K562 (cell line): ENCODE data around the gene UGT2A2. TPM values are rescaled to one million over a fixed set of nuclear protein-coding genes. Genes with fewer than 3 reads are reported as not detected.

Experiments used
- ZNF232 ChIP-seq: sonication (generic); formaldehyde crosslinking; IDR thresholded peaks from 2 replicates; pipeline ENCODE4 v1.8.0; 2022; ENCODE audit warnings: mild to moderate bottlenecking, missing genetic modification reagents
- polyA plus RNA-seq, 8 experiments: library from polyadenylated mRNA; depleted of rRNA in 4 of 8; stranded (reverse) in 5 of 8; unstranded in 3 of 8; fragments of >200 nt; fragmentation: Nextera tagmentation in 2 of 8; fragmentation: Illumina TruSeq in 1 of 8; extraction: Ambion mirVana in 2 of 8; extraction: Trizol in 1 of 8; gene quantifications; 2 replicates each; pipeline versions ENCODE4 v1.2.1 to v1.2.3, GENCODE V29; 2011 to 2014; ENCODE audit warnings: inconsistent platforms in 1 of 8, missing spikeins in 1 of 8
- small RNA-seq: library from RNA; depleted of rRNA; stranded (forward); fragments of <200 nt; gene quantifications from one replicate; pipeline ENCODE3, GENCODE V24; 2014
- total RNA-seq, 7 experiments: library from RNA; depleted of rRNA in 6 of 7; stranded (reverse); fragments of >200 nt in 6 of 7; fragmentation: Illumina TruSeq in 2 of 7; extraction: Trizol in 2 of 7; gene quantifications; 2 replicates each; pipeline versions ENCODE4 v1.2.1 to v1.2.3, GENCODE V29; 2011 to 2021; ENCODE audit warnings: low replicate concordance in 1 of 7
- TF ChIP-seq, protein P1 (sequence below): fragments of 450-650 bp; IDR thresholded peaks from 2 replicates; pipeline ENCODE4 v1.6.1; 2018; ENCODE audit not compliant: partially characterized antibody

Gene UGT2A2
- total and polyA plus RNA-seq, 9 of the 15 experiments (the other 6 are each of a cell fraction or from before 2014, with no cell fraction given): not detected

DNA sequence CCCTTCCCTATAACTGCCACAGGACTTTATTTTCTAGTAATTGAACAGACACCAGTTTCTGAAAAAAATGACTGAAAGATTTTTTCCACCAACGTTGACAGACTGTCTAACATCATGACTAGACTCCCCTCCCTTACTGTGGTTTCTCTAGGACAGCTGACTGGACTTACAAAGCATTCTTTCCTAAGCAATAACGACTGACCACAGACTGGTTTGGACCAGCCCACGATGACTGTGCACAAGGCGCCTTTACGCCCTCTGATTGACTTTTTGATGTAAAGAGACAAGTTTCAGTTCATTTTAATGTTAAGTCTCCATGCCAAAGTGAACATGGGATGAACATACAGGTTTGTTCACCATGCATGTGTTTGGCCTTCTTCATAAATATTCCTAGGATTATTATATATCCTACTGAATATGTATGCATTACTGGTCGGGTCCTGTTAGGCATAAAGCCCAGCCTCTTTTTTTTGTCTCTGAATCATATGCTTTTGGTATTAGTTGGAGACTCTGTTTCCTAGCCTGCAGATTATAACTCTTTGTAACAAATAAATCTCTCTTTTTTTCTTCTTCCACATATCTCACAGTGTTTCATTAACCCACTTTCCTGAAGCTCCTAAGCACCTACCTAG lies 93.2 kb downstream of the UGT2A2 start (continued):
- TF ChIP-seq, protein P1, sequence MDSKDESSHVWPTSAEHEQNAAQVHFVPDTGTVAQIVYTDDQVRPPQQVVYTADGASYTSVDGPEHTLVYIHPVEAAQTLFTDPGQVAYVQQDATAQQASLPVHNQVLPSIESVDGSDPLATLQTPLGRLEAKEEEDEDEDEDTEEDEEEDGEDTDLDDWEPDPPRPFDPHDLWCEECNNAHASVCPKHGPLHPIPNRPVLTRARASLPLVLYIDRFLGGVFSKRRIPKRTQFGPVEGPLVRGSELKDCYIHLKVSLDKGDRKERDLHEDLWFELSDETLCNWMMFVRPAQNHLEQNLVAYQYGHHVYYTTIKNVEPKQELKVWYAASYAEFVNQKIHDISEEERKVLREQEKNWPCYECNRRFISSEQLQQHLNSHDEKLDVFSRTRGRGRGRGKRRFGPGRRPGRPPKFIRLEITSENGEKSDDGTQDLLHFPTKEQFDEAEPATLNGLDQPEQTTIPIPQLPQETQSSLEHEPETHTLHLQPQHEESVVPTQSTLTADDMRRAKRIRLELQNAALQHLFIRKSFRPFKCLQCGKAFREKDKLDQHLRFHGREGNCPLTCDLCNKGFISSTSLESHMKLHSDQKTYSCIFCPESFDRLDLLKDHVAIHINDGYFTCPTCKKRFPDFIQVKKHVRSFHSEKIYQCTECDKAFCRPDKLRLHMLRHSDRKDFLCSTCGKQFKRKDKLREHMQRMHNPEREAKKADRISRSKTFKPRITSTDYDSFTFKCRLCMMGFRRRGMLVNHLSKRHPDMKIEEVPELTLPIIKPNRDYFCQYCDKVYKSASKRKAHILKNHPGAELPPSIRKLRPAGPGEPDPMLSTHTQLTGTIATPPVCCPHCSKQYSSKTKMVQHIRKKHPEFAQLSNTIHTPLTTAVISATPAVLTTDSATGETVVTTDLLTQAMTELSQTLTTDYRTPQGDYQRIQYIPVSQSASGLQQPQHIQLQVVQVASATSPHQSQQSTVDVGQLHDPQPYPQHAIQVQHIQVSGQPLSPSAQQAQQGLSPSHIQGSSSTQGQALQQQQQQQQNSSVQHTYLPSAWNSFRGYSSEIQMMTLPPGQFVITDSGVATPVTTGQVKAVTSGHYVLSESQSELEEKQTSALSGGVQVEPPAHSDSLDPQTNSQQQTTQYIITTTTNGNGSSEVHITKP: peak; percentile 9
- TF ChIP-seq ZNF232 (CRISPR knock-in tag): no peak

Small RNA genes lying within 50 kb of the gene (small RNA-seq; reads per million reads assigned to genes)
- not detected for gene UGT2A2

Other genes starting within 250 kb of the UGT2A2 start
- gene UGT2B4, start 143.7 kb downstream of the UGT2A2 start, total RNA-seq (2014; rRNA removed): not detected in 2 replicates
- gene UGT2B4, start 143.7 kb downstream of the UGT2A2 start, total RNA-seq (2014; rRNA removed; fragmentation: Illumina TruSeq; extraction: Trizol): not detected in 2 replicates
- gene UGT2B4, start 143.7 kb downstream of the UGT2A2 start, total RNA-seq (2015; rRNA removed; fragmentation: Illumina TruSeq; extraction: Trizol): not detected in 2 replicates
- gene UGT2B4, start 143.7 kb downstream of the UGT2A2 start, total RNA-seq (2021): 0.22 TPM in 1 of 2 replicates, not detected in the other
- not detected in 2 replicates for gene UGT2B4, start 143.7 kb downstream of the UGT2A2 start, polyA plus RNA-seq (2011; rRNA removed)
- gene UGT2B4, start 143.7 kb downstream of the UGT2A2 start, polyA plus RNA-seq (2014; fragmentation: Illumina TruSeq; extraction: Trizol): not detected in 2 replicates
- gene UGT2B4, start 143.7 kb downstream of the UGT2A2 start, polyA plus RNA-seq (2014; fragmentation: Nextera tagmentation; extraction: Ambion mirVana): not detected
- gene UGT2B4, start 143.7 kb downstream of the UGT2A2 start, polyA plus RNA-seq (2014; rRNA removed): not detected in 2 replicates
- not detected in 2 replicates for gene UGT2A1, start 13.6 kb upstream of the UGT2A2 start, total RNA-seq (2014; rRNA removed)
- gene UGT2A1, start 13.6 kb upstream of the UGT2A2 start, total RNA-seq (2014; rRNA removed; fragmentation: Illumina TruSeq; extraction: Trizol): not detected in 2 replicates
- not detected in 2 replicates for gene UGT2A1, start 13.6 kb upstream of the UGT2A2 start, total RNA-seq (2015; rRNA removed; fragmentation: Illumina TruSeq; extraction: Trizol)
- not detected in 2 replicates for gene UGT2A1, start 13.6 kb upstream of the UGT2A2 start, total RNA-seq (2021)
- gene UGT2A1, start 13.6 kb upstream of the UGT2A2 start, polyA plus RNA-seq (2011; rRNA removed): 0.12 TPM in 1 of 2 replicates, not detected in the other
- not detected in 2 replicates for gene UGT2A1, start 13.6 kb upstream of the UGT2A2 start, polyA plus RNA-seq (2014; fragmentation: Illumina TruSeq; extraction: Trizol)
- gene UGT2A1, start 13.6 kb upstream of the UGT2A2 start, polyA plus RNA-seq (2014; fragmentation: Nextera tagmentation; extraction: Ambion mirVana): under 1 TPM in 1 of 2 experiments, not detected in 1; 0.03 TPM
- not detected in 2 replicates for gene UGT2A1, start 13.6 kb upstream of the UGT2A2 start, polyA plus RNA-seq (2014; rRNA removed)
- not detected in 2 replicates for gene SULT1B1, start 121.0 kb upstream of the UGT2A2 start, total RNA-seq (2014; rRNA removed)
- under 0.01 TPM in 1 of 2 replicates, not detected in the other for gene SULT1B1, start 121.0 kb upstream of the UGT2A2 start, total RNA-seq (2014; rRNA removed; fragmentation: Illumina TruSeq; extraction: Trizol)
- gene SULT1B1, start 121.0 kb upstream of the UGT2A2 start, total RNA-seq (2015; rRNA removed; fragmentation: Illumina TruSeq; extraction: Trizol): not detected in 2 replicates
- 0.04 TPM in 1 of 2 replicates, not detected in the other for gene SULT1B1, start 121.0 kb upstream of the UGT2A2 start, total RNA-seq (2021)
- 0.01 TPM in 1 of 2 replicates, not detected in the other for gene SULT1B1, start 121.0 kb upstream of the UGT2A2 start, polyA plus RNA-seq (2011; rRNA removed)
- not detected in 2 replicates for gene SULT1B1, start 121.0 kb upstream of the UGT2A2 start, polyA plus RNA-seq (2014; fragmentation: Illumina TruSeq; extraction: Trizol)
- gene SULT1B1, start 121.0 kb upstream of the UGT2A2 start, polyA plus RNA-seq (2014; fragmentation: Nextera tagmentation; extraction: Ambion mirVana): not detected
- not detected in 2 replicates for gene SULT1B1, start 121.0 kb upstream of the UGT2A2 start, polyA plus RNA-seq (2014; rRNA removed)
- gene SULT1E1, start 220.5 kb upstream of the UGT2A2 start, total RNA-seq (2014; rRNA removed): not detected in 2 replicates
- gene SULT1E1, start 220.5 kb upstream of the UGT2A2 start, total RNA-seq (2014; rRNA removed; fragmentation: Illumina TruSeq; extraction: Trizol): not detected in 2 replicates
- not detected in 2 replicates for gene SULT1E1, start 220.5 kb upstream of the UGT2A2 start, total RNA-seq (2015; rRNA removed; fragmentation: Illumina TruSeq; extraction: Trizol)
- gene SULT1E1, start 220.5 kb upstream of the UGT2A2 start, total RNA-seq (2021): not detected in 2 replicates
- not detected in 2 replicates for gene SULT1E1, start 220.5 kb upstream of the UGT2A2 start, polyA plus RNA-seq (2011; rRNA removed)
- gene SULT1E1, start 220.5 kb upstream of the UGT2A2 start, polyA plus RNA-seq (2014; fragmentation: Illumina TruSeq; extraction: Trizol): not detected in 2 replicates
- not detected for gene SULT1E1, start 220.5 kb upstream of the UGT2A2 start, polyA plus RNA-seq (2014; fragmentation: Nextera tagmentation; extraction: Ambion mirVana)
- gene SULT1E1, start 220.5 kb upstream of the UGT2A2 start, polyA plus RNA-seq (2014; rRNA removed): not detected in 2 replicates